ENCODE measurements around the gene KLHL21.

GRCh38 chr1:6592865-6593593 is 9.6 kb downstream of the KLHL21 start:
- TF ChIP-seq CTCF (IDR thresholded peaks at IDR 0.05) (no peak), CEBPB (IDR thresholded peaks at IDR 0.05) (no peak), RCOR1 (IDR thresholded peaks at IDR 0.05; ENCODE audit: low read depth, low read length) (no peak), POLR2A (IDR thresholded peaks at IDR 0.05; ENCODE audit: low read length) (no peak), EHMT2 (IDR thresholded peaks at IDR 0.05; ENCODE audit: low read depth) (no peak), NR3C1 (IDR thresholded peaks at IDR 0.05) (no peak), ESRRA (IDR thresholded peaks at IDR 0.05; ENCODE audit: borderline replicate concordance, low read length) (no peak)

Measured in A549 (cell line).